ENCODE measurements around the gene AGPAT2.
A peak's percentile ranks its signal among the peaks of the same experiment; 100 is the strongest.

Gene AGPAT2

DNA sequence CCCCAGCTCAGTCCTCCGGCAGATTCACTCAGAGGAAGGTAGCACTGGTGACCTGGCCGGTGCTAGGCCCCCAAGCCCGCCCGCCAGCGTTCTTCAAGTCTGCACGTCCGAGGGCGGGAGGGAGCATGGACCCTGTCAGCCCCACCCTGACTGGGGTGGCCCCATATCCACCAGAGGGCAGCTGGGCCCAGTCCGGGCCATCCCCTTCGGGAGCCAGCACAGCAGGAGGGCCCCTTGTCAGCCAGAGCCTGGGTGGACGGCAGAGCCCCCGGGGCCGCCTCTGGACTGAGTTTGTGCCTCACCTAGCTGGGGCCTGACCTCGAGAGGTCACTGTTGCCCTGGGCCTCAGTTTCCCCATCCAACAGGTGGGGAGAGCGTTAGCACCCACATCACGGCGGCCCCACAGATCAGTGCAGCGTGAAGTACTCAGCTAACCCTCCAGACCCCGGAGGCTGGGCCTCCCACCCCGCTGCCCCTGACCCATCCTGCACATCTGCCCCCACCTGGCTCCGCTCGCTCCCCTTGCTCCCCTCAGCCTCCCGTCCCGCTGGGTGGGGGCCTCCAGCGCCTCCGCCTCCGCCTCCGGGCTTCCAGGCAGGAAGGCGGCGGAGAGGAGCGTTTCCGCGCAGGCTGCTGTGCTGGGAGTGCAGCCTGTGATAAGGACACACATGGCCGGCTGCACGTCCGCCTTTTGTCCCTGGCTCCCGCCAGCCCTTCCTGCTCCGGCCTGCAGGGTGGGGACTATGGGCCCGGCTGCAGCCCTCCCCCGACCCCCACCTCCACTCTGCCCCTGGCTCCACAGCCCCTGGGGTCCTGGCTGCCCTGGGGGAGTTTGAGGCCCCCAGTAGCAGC is 41.1 kb downstream of the AGPAT2 start:
- peak; percentile 43; the same call in 2 of the 3 replicates for ATAC-seq
- TF ChIP-seq ZNF70 (CRISPR knock-in tag; IDR thresholded peaks at IDR 0.05): no peak
- TF ChIP-seq BACH2 (CRISPR knock-in tag; IDR thresholded peaks at IDR 0.05; ENCODE audit: borderline replicate concordance): no peak
- TF ChIP-seq OSR1 (CRISPR knock-in tag; IDR thresholded peaks at IDR 0.05): no peak
- TF ChIP-seq, protein P1, sequence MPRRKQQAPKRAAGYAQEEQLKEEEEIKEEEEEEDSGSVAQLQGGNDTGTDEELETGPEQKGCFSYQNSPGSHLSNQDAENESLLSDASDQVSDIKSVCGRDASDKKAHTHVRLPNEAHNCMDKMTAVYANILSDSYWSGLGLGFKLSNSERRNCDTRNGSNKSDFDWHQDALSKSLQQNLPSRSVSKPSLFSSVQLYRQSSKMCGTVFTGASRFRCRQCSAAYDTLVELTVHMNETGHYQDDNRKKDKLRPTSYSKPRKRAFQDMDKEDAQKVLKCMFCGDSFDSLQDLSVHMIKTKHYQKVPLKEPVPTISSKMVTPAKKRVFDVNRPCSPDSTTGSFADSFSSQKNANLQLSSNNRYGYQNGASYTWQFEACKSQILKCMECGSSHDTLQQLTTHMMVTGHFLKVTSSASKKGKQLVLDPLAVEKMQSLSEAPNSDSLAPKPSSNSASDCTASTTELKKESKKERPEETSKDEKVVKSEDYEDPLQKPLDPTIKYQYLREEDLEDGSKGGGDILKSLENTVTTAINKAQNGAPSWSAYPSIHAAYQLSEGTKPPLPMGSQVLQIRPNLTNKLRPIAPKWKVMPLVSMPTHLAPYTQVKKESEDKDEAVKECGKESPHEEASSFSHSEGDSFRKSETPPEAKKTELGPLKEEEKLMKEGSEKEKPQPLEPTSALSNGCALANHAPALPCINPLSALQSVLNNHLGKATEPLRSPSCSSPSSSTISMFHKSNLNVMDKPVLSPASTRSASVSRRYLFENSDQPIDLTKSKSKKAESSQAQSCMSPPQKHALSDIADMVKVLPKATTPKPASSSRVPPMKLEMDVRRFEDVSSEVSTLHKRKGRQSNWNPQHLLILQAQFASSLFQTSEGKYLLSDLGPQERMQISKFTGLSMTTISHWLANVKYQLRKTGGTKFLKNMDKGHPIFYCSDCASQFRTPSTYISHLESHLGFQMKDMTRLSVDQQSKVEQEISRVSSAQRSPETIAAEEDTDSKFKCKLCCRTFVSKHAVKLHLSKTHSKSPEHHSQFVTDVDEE (CRISPR knock-in tag; IDR thresholded peaks at IDR 0.05): no peak
- TF ChIP-seq, protein P2, sequence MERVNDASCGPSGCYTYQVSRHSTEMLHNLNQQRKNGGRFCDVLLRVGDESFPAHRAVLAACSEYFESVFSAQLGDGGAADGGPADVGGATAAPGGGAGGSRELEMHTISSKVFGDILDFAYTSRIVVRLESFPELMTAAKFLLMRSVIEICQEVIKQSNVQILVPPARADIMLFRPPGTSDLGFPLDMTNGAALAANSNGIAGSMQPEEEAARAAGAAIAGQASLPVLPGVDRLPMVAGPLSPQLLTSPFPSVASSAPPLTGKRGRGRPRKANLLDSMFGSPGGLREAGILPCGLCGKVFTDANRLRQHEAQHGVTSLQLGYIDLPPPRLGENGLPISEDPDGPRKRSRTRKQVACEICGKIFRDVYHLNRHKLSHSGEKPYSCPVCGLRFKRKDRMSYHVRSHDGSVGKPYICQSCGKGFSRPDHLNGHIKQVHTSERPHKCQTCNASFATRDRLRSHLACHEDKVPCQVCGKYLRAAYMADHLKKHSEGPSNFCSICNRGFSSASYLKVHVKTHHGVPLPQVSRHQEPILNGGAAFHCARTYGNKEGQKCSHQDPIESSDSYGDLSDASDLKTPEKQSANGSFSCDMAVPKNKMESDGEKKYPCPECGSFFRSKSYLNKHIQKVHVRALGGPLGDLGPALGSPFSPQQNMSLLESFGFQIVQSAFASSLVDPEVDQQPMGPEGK (CRISPR knock-in tag; IDR thresholded peaks at IDR 0.05; ENCODE audit: borderline replicate concordance): no peak
- TF ChIP-seq CSDC2 (CRISPR knock-in tag; IDR thresholded peaks at IDR 0.05): no peak
- TF ChIP-seq PPARA (CRISPR knock-in tag; IDR thresholded peaks at IDR 0.05; ENCODE audit: borderline replicate concordance): no peak
- no peak for TF ChIP-seq ZNF8 (CRISPR knock-in tag; IDR thresholded peaks at IDR 0.05)

DNA sequence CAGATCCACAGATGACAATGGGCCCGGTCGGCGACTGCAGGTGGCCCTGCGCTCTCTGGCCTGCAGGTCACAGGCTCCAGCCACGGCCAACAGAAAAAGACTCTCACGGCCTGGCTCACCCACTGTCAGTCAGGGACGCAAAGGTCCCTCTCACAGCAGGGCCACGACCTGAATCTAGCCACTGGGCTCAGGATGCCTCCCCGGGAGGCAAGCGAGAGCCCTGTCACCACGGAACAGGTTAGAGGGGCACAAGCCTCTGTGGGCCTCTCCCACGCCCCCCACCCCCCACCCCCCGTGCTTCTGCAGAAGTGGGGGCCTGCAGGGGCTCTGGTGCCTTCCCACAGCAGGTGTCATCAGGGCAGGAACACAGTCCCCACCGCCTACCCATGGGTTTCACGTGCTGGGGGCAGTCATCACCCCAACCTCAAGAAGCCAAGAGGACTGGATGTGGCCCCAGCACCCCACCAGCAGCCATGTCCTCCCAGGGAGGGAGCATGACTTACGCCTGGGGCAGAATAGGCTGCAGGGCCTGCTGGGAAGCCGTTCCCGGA is 41.8 kb downstream of the AGPAT2 start:
- no peak for ATAC-seq
- TF ChIP-seq ZFP30 (CRISPR knock-in tag; IDR thresholded peaks at IDR 0.05) (no peak), ZNF8 (CRISPR knock-in tag; IDR thresholded peaks at IDR 0.05) (no peak), SNAI2 (CRISPR knock-in tag; IDR thresholded peaks at IDR 0.05) (no peak), ISL1 (CRISPR knock-in tag; IDR thresholded peaks at IDR 0.05) (no peak)
- TF ChIP-seq, protein P1 (CRISPR knock-in tag; IDR thresholded peaks at IDR 0.05): no peak

DNA sequence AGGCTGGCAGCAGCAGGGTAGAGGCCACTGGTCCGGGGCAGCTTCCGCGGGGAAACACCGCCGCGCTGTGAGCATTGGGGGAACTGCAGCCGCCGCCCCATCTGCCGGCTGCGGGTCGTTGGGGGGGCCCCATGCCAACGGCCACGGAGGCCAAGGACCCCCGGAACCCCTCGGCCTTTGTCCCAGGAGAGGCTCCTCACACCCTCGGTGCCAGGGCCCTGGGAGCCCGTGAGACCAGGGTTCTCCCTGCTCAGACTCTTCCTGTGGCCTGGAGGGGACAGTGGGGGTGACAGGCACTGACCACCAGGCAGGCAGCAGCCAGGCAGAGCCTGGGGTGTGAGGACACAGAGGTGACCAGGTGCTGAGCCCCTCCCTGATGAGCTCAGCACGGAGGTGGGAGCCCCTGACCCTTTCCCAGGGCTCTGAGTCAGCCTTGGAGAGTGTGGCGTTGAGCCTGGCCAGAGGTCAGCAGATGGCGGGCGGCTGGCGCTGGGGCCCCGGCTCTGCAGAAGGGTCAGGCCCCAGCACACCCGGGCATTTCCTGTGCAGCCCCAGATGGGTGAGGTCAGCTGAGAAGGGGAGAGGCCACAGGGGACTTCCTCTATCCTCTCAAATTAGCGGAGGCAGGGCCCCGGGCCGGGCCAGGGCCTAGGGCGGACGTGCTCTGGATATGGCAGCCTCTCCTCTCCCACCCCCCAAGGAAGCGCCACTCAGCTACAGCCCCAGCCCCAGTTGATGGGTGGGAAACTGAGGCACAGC is 42.5 kb downstream of the AGPAT2 start:
- TF ChIP-seq TCF4 (CRISPR knock-in tag; IDR thresholded peaks at IDR 0.05; ENCODE audit: borderline replicate concordance) (no peak), RARB (CRISPR knock-in tag; IDR thresholded peaks at IDR 0.05) (no peak), ISL1 (CRISPR knock-in tag; IDR thresholded peaks at IDR 0.05) (no peak), ZNF565 (CRISPR knock-in tag; conservative IDR thresholded peaks at IDR 0.05; ENCODE audit: low read depth) (no peak), TOX (CRISPR knock-in tag; IDR thresholded peaks at IDR 0.05; ENCODE audit: borderline replicate concordance) (no peak), OSR1 (CRISPR knock-in tag; IDR thresholded peaks at IDR 0.05) (no peak), SNAI2 (CRISPR knock-in tag; IDR thresholded peaks at IDR 0.05) (no peak), ARNTL (CRISPR knock-in tag; IDR thresholded peaks at IDR 0.05; ENCODE audit: borderline replicate concordance, low read depth) (no peak), ZC3H10 (CRISPR knock-in tag; IDR thresholded peaks at IDR 0.05) (no peak), PPARA (CRISPR knock-in tag; IDR thresholded peaks at IDR 0.05; ENCODE audit: borderline replicate concordance) (no peak), GLIS3 (CRISPR knock-in tag; IDR thresholded peaks at IDR 0.05) (no peak), ZFP3 (CRISPR knock-in tag; IDR thresholded peaks at IDR 0.05) (no peak), ZNF8 (CRISPR knock-in tag; IDR thresholded peaks at IDR 0.05) (no peak)
- TF ChIP-seq, protein P3, sequence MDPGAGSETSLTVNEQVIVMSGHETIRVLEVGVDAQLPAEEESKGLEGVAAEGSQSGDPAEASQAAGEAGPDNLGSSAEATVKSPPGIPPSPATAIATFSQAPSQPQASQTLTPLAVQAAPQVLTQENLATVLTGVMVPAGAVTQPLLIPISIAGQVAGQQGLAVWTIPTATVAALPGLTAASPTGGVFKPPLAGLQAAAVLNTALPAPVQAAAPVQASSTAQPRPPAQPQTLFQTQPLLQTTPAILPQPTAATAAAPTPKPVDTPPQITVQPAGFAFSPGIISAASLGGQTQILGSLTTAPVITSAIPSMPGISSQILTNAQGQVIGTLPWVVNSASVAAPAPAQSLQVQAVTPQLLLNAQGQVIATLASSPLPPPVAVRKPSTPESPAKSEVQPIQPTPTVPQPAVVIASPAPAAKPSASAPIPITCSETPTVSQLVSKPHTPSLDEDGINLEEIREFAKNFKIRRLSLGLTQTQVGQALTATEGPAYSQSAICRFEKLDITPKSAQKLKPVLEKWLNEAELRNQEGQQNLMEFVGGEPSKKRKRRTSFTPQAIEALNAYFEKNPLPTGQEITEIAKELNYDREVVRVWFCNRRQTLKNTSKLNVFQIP (CRISPR knock-in tag; IDR thresholded peaks at IDR 0.05; ENCODE audit: borderline replicate concordance, low read depth): no peak
- TF ChIP-seq, protein P4, sequence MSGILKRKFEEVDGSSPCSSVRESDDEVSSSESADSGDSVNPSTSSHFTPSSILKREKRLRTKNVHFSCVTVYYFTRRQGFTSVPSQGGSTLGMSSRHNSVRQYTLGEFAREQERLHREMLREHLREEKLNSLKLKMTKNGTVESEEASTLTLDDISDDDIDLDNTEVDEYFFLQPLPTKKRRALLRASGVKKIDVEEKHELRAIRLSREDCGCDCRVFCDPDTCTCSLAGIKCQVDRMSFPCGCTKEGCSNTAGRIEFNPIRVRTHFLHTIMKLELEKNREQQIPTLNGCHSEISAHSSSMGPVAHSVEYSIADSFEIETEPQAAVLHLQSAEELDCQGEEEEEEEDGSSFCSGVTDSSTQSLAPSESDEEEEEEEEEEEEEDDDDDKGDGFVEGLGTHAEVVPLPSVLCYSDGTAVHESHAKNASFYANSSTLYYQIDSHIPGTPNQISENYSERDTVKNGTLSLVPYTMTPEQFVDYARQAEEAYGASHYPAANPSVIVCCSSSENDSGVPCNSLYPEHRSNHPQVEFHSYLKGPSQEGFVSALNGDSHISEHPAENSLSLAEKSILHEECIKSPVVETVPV (CRISPR knock-in tag; IDR thresholded peaks at IDR 0.05): no peak
- no peak; the same call in 2 of the 3 replicates for ATAC-seq

Data from SK-N-SH treated with all-trans-retinoic acid at 6 μM for 48 hours (cell line).